ENCODE results near the gene CEACAM19. TPM values are rescaled to one million over a fixed set of nuclear protein-coding genes. Genes with fewer than 3 reads are reported as not detected.

The CEACAM19 gene
- total and polyA plus RNA-seq, 2 of the 4 experiments (the other 2 are of a cell fraction): 0.72 to 9.3 TPM

DNA sequence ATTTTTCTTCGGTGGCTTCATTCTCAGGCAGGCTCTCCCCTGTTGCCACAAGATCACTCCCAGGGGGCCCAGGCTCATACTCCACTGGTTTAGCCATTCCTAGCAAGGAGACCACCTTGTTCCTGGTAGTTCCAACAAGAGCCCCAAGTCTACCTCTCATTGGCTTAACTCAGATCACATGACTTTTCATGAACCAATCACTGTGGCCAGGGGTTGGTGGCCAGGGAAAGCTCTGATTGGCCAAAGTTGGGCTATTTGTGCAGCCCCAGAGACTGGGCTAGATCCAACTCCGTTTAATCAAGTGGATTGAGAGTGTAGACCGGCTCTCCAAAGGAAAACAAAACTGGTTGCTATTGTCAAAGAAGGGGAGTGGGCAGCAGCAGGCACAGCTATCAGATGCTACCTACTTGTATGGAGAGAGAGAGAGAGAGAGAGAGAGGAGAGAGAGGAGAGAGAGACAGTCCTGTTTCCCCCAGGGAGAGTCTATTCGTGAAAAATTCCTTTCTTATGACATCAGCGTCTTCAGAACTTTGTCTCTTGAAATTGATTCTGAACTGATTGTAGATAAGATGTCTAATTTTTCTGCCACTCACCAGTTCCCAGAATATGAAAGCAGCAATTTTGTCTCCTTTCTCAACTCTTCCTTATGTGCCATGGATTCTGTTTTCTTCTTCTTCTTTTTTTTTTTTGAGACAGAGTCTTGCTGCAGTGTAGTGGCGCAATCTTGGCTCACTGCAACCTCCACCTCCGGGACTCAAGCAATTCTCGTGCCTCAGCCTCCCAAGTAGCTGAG is 5.9 kb downstream of the CEACAM19 start:
- Histone ChIP-seq H4K5ac (ENCODE audit: low read depth, low read length) (peak overlapping the region; percentile 72), H2AK5ac (ENCODE audit: low read depth, low read length) (peak overlapping the region; percentile 14; the same call in 1 of the 2 replicates), H2AK9ac (replicated peaks; ENCODE audit: low read depth, low read length, poor library complexity) (no peak overlapping the region), H3K4me3 (ENCODE audit: insufficient read depth, low read depth, low read length) (no peak overlapping the region), H3K4ac (ENCODE audit: low read depth, low read length) (peak overlapping the region; percentile 55), H3K27me3 (ENCODE audit: control insufficient read depth, insufficient read depth, low read length) (no peaks in the 10 kb centered on the region), H3K23ac (ENCODE audit: low read depth, low read length) (no peak overlapping the region), H2BK20ac (ENCODE audit: low read depth, low read length) (peak overlapping the region; percentile 31; the same call in 1 of the 2 replicates), H3K27ac (ENCODE audit: insufficient read depth, low read length) (0 out of 2 replicates have a peak overlapping the region, but pooled peaks have one; percentile 33), H4K20me1 (ENCODE audit: insufficient read depth, low read length) (no peaks in the 10 kb centered on the region), H4K8ac (ENCODE audit: low read depth in 2 of 2, low read length in 2 of 2) (peak overlapping the region in 1 of 2 experiments; percentile 38; a peak in 2 of 4 replicates), H3K56ac (ENCODE audit: extremely low read depth, insufficient read depth, low read length) (no peak overlapping the region), H2BK15ac (ENCODE audit: low read depth, low read length) (peak overlapping the region; percentile 37; the same call in 1 of the 3 replicates), H3K9me1 (ENCODE audit: insufficient read depth, low read length) (0 out of 2 replicates have a peak, but pooled peaks cover 4% of the 10 kb centered on the region), H3K36me3 (ENCODE audit: control insufficient read depth, insufficient read depth, low read length) (peaks cover 17% of the 10 kb centered on the region; the same call in 1 of the 2 replicates), H2BK120ac (ENCODE audit: low read depth, low read length) (peak overlapping the region; percentile 72), H3K4me1 (ENCODE audit: control insufficient read depth, insufficient read depth, low read length) (peaks cover 3% of the 10 kb centered on the region), H2AFZ (replicated peaks; ENCODE audit: low read length, poor library complexity) (peak overlapping the region; percentile 67), H4K91ac (ENCODE audit: insufficient read depth, low read depth, low read length) (peak overlapping the region; percentile 14; the same call in 1 of the 2 replicates), H3K4me2 (ENCODE audit: low read depth, low read length) (peak overlapping the region; percentile 42; the same call in 1 of the 2 replicates), H3K9ac (ENCODE audit: low read depth, low read length) (no peak overlapping the region), H2BK5ac (ENCODE audit: low read depth, low read length, poor library complexity, severe bottlenecking) (peak overlapping the region; percentile 17), H3K9me3 (ENCODE audit: control insufficient read depth, insufficient read depth, low read length) (0 out of 2 replicates have a peak, but pooled peaks cover 2% of the 10 kb centered on the region), H3K18ac (ENCODE audit: low read depth, low read length) (peak overlapping the region; percentile 29; the same call in 1 of the 2 replicates), H3K79me1 (ENCODE audit: low read depth in 1 of 2, low read length in 2 of 2) (no peaks in the 10 kb centered on the region), H3K14ac (replicated peaks; ENCODE audit: low read depth, low read length) (peak overlapping the region; percentile 54; the same call in 1 of the 2 replicates)
- WGBS, 2 experiments (ENCODE audit: extremely low coverage in 2 of 2, insufficient read length in 1 of 2): 57% methylated on average over 2 of the region's 8 CpGs; no CpG with 5 or more reads in 1 of the 2 experiments
- dilution Hi-C loops (cut with HindIII; ENCODE audit: low sequenced_read_pairs, unreplicated experiment): no loop called here
- POLR2A ChIA-PET (ENCODE audit: unreplicated experiment): no interaction called here
- CTCF ChIA-PET: interaction anchor here (0.6 to 0.7 kb wide), 2 partner anchors 23 to 130 kb away, joined by 3 to 4 read pairs; no protein-coding TSS in a partner anchor
- no TSS peak for BruUV-seq (replicated peaks)
- in situ Hi-C loops (cut with MboI; ENCODE audit: low sequenced_read_pairs): no loop called here
- peak; percentile 70 for DNase-seq
- intact Hi-C loops (cut with micrococcal nuclease): no loop called here
- TF ChIP-seq USF2 (IDR thresholded peaks at IDR 0.05; ENCODE audit: low read depth, low read length) (0 out of 2 replicates have a peak, but pooled peaks have one; percentile 8), CHD1 (IDR thresholded peaks at IDR 0.05; ENCODE audit: low read depth, low read length) (no peak), CEBPB (IDR thresholded peaks at IDR 0.05; ENCODE audit: low read depth, low read length) (peak; percentile 68)
- peak; percentile 44 for ATAC-seq (ENCODE audit: low read depth)

Data from IMR-90 (cell line).